HG02571 (cell line): ENCODE results near the gene CCL15.
"Not testable (repeated sequence)": the region's sequence is repeated elsewhere in the genome, so short reads cannot be mapped to it uniquely, and the experiment has no call there.

ENCODE experiments used
- ATAC-seq: cut with Tn5 transposase; IDR thresholded peaks from one replicate; pipeline ENCODE4 v1.9.1; 2021; ENCODE audit warnings: mild to moderate bottlenecking, moderate library complexity; ENCODE audit not compliant: unreplicated experiment

Gene CCL15

GRCh38 chr17:36001110-36001771, at the start of gene CCL15:
CCL15 (minus strand) TSS chr17:36001553; CDS start chr17:36001492, 61 bp downstream.
- ATAC-seq, result no peak

GRCh38 chr17:36049643-36050042, 48.3 kb upstream of the CCL15 start:
- ATAC-seq, result no peak

GRCh38 chr17:36048066-36048465, 46.7 kb upstream of the CCL15 start:
- ATAC-seq, result no peak

- ATAC-seq, result no peak
Observed at GRCh38 chr17:36036235-36036634, 34.9 kb upstream of the CCL15 start.

- no peak for ATAC-seq
Observed at GRCh38 chr17:36034127-36034526, 32.8 kb upstream of the CCL15 start.

- no peak for ATAC-seq
Observed at GRCh38 chr17:36030956-36031355, 29.6 kb upstream of the CCL15 start.

GRCh38 chr17:36027761-36028160, 26.4 kb upstream of the CCL15 start:
- ATAC-seq, result no peak

GRCh38 chr17:36024106-36024869, 22.9 kb upstream of the CCL15 start:
- no peak for ATAC-seq

- ATAC-seq, result no peak
Observed at GRCh38 chr17:36019423-36019822, 18.1 kb upstream of the CCL15 start.

GRCh38 chr17:36017799-36018198, 16.4 kb upstream of the CCL15 start, which contains the start of gene CCL23:
CCL23 (minus strand) TSS chr17:36017972; CDS start chr17:36017897, 75 bp downstream.
- no peak for ATAC-seq

- no peak for ATAC-seq
Observed at GRCh38 chr17:36016555-36016954, 15.2 kb upstream of the CCL15 start.

- ATAC-seq, result not testable (repeated sequence)
Observed at GRCh38 chr17:36015895-36016294, 14.5 kb upstream of the CCL15 start.

GRCh38 chr17:36014946-36015345, 13.6 kb upstream of the CCL15 start:
- ATAC-seq, result no peak

- ATAC-seq, result no peak
Observed at GRCh38 chr17:36011201-36011600, 9.8 kb upstream of the CCL15 start.

- no peak for ATAC-seq
Observed at GRCh38 chr17:36008998-36009665, 7.8 kb upstream of the CCL15 start.

GRCh38 chr17:36004594-36005108, 3.3 kb upstream of the CCL15 start:
- no peak for ATAC-seq

- no peak for ATAC-seq
Observed at GRCh38 chr17:36002631-36003030, 1.3 kb upstream of the CCL15 start.

GRCh38 chr17:36001862-36002603, 680 bp upstream of the CCL15 start:
- no peak for ATAC-seq

- no peak for ATAC-seq
Observed at GRCh38 chr17:36000732-36001109, 632 bp downstream of the CCL15 start.

- no peak for ATAC-seq
Observed at GRCh38 chr17:35998756-35999155, 2.6 kb downstream of the CCL15 start.

GRCh38 chr17:35998018-35998545, 3.3 kb downstream of the CCL15 start:
- no peak for ATAC-seq
